Cortex of kidney (tissue), 1 donor: ENCODE results near the gene SCGB1C2.
"Not testable (repeated sequence)": the region's sequence is repeated elsewhere in the genome, so short reads cannot be mapped to it uniquely, and the experiment has no call there.

Source experiments
- DNase-seq: peaks from one replicate; lab custom pipeline; 2025; lab: John Stamatoyannopoulos, UW

Gene SCGB1C2

GRCh38 chr17:137166-137807, at the start of gene SCGB1C2:
SCGB1C2 (plus strand) TSS chr17:137569; CDS start chr17:137591, 22 bp downstream.
- DNase-seq, result not testable (repeated sequence)

- DNase-seq, result not testable (repeated sequence)
Observed at GRCh38 chr17:113111-113510, 24.3 kb upstream of the SCGB1C2 start.

- not testable (repeated sequence) for DNase-seq
Observed at GRCh38 chr17:118339-118917, 18.9 kb upstream of the SCGB1C2 start.

GRCh38 chr17:133932-134331, 3.4 kb upstream of the SCGB1C2 start:
- DNase-seq, result not testable (repeated sequence)

- not testable (repeated sequence) for DNase-seq
Observed at GRCh38 chr17:134332-134785, 3.0 kb upstream of the SCGB1C2 start.

GRCh38 chr17:135022-135421, 2.3 kb upstream of the SCGB1C2 start:
- DNase-seq, result not testable (repeated sequence)

- DNase-seq, result not testable (repeated sequence)
Observed at GRCh38 chr17:135895-136294, 1.5 kb upstream of the SCGB1C2 start.

- DNase-seq, result not testable (repeated sequence)
Observed at GRCh38 chr17:136531-136930, 838 bp upstream of the SCGB1C2 start.

GRCh38 chr17:139401-140205, 2.2 kb downstream of the SCGB1C2 start:
- DNase-seq, result not testable (repeated sequence)

- no peak for DNase-seq
Observed at GRCh38 chr17:142102-142661, 4.8 kb downstream of the SCGB1C2 start.

GRCh38 chr17:142876-143784, 5.8 kb downstream of the SCGB1C2 start:
- DNase-seq, result no peak

- DNase-seq, result peak; percentile 44
Observed at GRCh38 chr17:143785-144281, 6.5 kb downstream of the SCGB1C2 start.

- DNase-seq, result no peak
Observed at GRCh38 chr17:144936-145670, 7.7 kb downstream of the SCGB1C2 start.

- no peak for DNase-seq
Observed at GRCh38 chr17:145671-146541, 8.5 kb downstream of the SCGB1C2 start.

GRCh38 chr17:146546-146945, 9.2 kb downstream of the SCGB1C2 start:
- DNase-seq, result no peak

- DNase-seq, result no peak
Observed at GRCh38 chr17:146983-147761, 9.8 kb downstream of the SCGB1C2 start.

- DNase-seq, result no peak
Observed at GRCh38 chr17:147796-148740, 10.7 kb downstream of the SCGB1C2 start.

- no peak for DNase-seq
Observed at GRCh38 chr17:148757-149156, 11.4 kb downstream of the SCGB1C2 start.
